KOPT-K1 (cell line): ENCODE measurements around the gene CLPTM1.

Experiments used
- H3K27ac ChIP-seq: fragments of 200-600 bp; sonication (generic); 2 replicates; pipeline ENCODE4 v1.5.1; 2016; ENCODE audit warnings: antibody characterized with exemption, mild to moderate bottlenecking, low read depth, low read length; ENCODE audit not compliant: poor library complexity, severe bottlenecking
- H3K36me3 ChIP-seq: fragments of 200-600 bp; sonication (generic); 2 replicates; pipeline ENCODE4 v1.5.1; 2017; ENCODE audit warnings: antibody characterized with exemption, mild to moderate bottlenecking, low read length, moderate library complexity; ENCODE audit not compliant: insufficient read depth
- H3K9me3 ChIP-seq: fragments of 200-600 bp; sonication (generic); 2 replicates; pipeline ENCODE4 v1.5.1; 2017; ENCODE audit warnings: antibody characterized with exemption, low read length, mild to moderate bottlenecking; ENCODE audit not compliant: insufficient read depth, poor library complexity, severe bottlenecking

The CLPTM1 gene

DNA sequence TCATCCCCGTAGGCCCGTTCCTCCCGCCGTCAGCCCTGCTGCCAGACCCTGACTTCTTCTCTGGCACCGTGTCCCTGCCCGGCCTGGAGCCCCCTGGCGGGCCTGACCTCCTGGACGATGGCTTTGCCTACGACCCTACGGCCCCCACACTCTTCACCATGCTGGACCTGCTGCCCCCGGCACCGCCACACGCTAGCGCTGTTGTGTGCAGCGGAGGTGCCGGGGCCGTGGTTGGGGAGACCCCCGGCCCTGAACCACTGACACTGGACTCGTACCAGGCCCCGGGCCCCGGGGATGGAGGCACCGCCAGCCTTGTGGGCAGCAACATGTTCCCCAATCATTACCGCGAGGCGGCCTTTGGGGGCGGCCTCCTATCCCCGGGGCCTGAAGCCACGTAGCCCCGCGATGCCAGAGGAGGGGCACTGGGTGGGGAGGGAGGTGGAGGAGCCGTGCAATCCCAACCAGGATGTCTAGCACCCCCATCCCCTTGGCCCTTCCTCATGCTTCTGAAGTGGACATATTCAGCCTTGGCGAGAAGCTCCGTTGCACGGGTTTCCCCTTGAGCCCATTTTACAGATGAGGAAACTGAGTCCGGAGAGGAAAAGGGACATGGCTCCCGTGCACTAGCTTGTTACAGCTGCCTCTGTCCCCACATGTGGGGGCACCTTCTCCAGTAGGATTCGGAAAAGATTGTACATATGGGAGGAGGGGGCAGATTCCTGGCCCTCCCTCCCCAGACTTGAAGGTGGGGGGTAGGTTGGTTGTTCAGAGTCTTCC is 82.4 kb downstream of the CLPTM1 start:
- Histone ChIP-seq H3K36me3 (peaks cover 30% of the 10 kb centered on the region), H3K9me3 (no peaks in the 10 kb centered on the region), H3K27ac (no peak overlapping the region)

DNA sequence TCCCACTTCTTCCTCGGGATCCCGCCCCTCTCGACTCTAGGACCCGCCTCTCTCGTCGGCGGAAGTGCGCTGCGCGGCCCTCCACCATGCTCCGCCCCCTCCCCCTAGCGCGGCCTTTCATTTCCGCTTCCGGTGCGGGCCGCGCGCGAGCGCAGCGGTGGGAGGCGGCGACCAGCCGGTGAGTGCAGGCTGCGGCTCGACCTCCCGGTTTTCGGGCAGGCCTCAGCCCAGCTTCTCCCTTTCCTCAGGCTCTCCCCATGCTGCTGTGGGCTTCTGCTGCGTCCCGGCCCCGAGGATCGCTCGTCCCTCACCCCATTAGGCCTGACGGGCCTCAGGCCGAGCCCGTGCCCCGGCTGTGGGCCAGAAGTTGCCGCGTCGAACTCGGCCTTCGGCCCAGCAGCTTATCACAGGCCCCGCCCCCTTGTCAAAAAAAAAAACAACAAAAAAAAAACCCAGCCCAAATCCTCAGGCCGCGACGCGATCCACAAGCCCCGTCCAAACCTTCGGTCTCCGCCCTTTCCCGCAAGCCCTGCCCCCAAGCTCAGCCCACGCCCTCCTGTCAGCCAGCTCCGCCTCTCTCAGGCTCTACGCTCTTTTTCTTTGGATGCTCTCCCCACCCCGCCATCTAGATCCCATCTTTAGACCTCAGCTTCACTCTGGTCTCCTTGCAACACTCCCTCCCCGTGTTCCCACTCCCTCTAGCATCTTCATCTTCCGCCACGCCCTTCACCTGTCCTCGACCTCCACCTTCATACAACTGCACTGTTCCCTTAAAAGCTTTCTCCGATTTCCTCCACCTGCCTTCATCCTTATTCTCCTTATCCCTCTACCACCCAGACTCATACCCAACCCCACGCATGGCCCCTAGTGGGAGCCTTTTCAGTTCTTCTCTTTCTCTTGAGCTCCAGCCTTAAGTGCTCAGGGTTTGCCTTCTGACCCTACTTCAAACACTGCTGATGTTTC is 84.0 kb downstream of the CLPTM1 start, which contains the start of gene CLASRP:
TSS of gene CLASRP (plus strand) at position 115 of the 963 bp plus-strand sequence. CDS start 1,168 bp downstream, outside the sequence.
- H3K27ac ChIP-seq: peak within 1 kb of the TSS; percentile 87
- peaks cover 46% of the 10 kb centered on the region for H3K36me3 ChIP-seq
- no peaks in the 10 kb centered on the region for H3K9me3 ChIP-seq

DNA sequence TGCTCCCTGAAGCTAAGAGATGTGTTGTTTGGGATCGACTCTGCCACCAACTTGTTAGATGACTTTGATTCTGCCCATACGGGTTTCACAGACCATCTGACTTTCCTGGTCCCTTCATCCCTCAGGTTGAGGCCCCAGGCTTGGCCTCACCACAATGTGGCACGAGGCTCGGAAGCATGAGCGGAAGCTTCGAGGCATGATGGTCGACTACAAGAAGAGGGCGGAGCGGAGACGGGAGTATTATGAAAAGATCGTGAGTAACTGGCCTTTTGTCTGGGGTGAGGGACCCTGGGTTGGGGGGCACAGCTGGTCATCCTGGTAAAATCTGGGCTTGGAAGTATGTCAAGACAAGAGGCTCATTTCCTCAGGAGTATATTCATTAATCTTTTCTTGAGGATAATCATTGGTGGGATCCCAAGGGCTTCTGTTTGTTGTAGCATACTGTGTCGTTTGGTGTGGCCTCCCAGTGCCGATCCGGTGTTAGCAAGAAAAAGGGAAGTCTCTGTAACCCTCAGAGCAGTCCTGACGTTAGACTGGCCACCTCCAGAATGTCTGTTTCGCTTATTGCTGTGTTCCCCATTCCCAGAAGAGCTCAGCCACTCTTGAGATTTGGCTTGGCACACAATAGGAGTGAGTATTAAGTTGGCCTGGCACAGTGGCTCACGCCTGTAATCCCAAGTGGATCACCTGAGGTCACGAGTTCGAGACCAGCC is 85.0 kb downstream of the CLPTM1 start:
- Histone ChIP-seq H3K9me3 (no peaks in the 10 kb centered on the region), H3K36me3 (peaks cover 56% of the 10 kb centered on the region), H3K27ac (peak overlapping the region; percentile 87)

DNA sequence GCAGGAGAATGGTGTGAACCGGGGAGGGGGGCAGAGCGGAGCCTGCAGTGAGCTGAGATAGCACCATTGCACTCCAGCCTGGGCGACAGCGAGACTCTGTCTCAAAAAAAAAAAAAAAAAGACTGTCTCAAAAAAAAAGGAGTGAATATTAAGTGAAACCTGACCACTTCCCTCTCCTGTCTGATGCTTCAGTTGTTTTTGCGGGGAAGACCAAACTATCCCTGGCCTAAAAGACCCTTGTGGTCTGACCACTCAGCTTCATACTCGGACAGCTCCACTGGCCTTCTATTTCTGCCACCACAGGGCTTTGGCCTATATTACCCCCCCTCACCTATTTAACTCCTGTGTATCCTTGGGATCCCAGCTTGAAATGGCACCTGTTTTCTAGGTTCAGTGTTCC is 85.9 kb downstream of the CLPTM1 start:
- peaks cover 65% of the 10 kb centered on the region for H3K36me3 ChIP-seq
- no peaks in the 10 kb centered on the region for H3K9me3 ChIP-seq
- H3K27ac ChIP-seq: no peak overlapping the region
